NCI-H128 (cell line): ENCODE results near the gene PKIG.
A peak's percentile ranks its signal among the peaks of the same experiment; 100 is the strongest.
"Not testable (repeated sequence)": the region's sequence is repeated elsewhere in the genome, so short reads cannot be mapped to it uniquely, and the experiment has no call there.

Experiments used
- DNase-seq: peaks from one replicate; lab custom pipeline; 2025; ENCODE audit not compliant: unreplicated experiment; lab: John Stamatoyannopoulos, UW

PKIG gene

DNA sequence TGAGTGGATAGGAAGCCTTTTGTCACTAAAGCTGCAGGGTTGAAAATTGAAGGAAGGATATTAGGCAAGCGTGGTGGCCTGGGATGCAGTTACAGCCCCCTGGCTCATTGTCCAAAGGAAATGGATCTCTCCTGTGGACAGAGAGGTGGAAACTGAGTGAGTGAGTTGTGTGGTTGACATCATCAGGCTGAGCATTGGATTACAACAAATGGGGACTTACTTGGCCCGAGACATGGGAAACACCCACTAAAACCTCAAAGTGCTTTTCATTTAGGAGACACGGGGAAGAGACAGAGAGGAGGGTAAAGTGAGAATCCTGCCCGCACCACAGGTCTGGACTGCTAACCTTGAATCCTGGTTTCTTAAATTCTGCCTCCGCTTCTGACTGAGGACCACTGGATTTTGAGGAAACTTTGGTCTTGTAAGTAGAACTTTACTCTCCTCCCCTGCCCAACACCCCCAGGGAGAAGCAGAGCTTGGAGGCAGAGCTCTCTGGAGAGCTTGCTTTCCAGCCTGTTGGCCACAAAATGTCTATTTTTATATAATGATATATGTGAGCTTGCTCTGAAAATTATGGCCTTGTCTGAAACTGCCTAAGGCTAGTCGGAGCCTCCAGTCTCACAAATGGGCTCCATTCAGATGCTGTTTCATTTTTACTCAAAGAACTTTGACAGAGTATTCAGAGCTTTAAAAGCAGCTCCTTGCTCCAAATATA is at the start of gene PKIG:
Gene PKIG (plus strand): TSS at position 269 of the 715 bp plus-strand sequence. CDS start 31,978 bp downstream, outside the sequence.
- DNase-seq, result no peak

- no peak for DNase-seq
Measured at GRCh38 chr20:44532981-44533331, 49.4 kb upstream of the PKIG start.

DNA sequence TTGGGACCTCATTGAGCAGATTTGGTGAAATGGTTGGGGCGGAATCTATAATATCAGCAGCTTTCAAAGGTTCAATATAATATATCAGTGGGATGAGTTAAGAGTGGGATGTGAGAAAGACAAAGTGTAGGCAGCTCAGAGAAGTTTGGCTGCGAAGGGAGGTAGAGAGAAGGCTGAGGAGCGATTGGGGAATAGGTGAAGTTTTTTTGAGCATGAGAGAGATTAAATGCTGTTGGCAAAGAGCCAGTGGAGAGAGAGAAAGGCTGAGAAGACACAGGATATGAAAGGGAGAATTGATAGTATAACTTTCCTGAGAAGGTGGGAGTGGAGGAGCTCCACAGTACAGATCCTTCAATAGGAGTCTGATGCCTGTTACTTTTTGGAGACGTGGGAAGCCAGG is 48.5 kb upstream of the PKIG start:
- no peak for DNase-seq

- no peak for DNase-seq
Measured at GRCh38 chr20:44536175-44536574, 46.2 kb upstream of the PKIG start.

- no peak for DNase-seq
Measured at GRCh38 chr20:44537993-44538392, 44.4 kb upstream of the PKIG start.

- no peak for DNase-seq
Measured at GRCh38 chr20:44540834-44541233, 41.5 kb upstream of the PKIG start.

DNA sequence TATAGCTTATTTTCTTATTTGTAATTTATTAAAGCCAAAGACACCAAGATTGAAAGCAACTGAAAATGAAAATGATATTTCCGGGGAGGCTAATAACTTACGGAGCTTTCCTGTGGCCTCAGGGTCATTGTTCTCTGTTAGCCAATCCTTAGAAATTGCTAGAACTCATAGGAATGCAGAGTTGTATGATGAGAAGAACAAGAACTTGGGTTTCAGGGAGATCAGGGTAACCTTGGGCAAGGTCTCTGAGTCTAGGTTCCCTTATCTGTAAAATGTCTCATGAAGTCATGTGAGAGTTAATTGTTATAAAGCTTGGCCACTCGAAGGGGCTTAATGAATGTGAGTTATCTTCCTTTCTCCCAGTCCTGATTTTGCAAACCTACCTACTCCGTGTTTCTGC is 40.4 kb upstream of the PKIG start:
- no peak for DNase-seq

DNA sequence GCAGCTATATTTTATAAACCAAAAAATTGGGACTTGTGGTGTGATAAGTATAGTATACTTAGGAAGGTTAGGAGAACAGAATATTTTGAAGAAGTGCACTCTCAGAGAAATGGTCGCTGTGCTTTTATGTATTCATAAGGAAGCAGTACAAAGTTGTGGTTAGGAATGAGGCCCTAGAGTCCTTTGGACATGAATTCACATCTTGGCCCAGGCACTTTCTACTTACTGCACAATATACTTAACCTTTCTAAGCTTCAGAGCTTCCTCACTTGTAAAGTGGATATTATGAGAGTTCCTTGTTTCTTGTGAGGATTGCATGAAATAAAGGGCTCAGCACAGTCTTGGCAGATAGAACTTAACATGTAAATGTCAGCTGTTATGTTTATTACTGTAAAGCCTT is 39.5 kb upstream of the PKIG start:
- no peak for DNase-seq

- no peak for DNase-seq
Measured at GRCh38 chr20:44543358-44543757, 39.0 kb upstream of the PKIG start.

DNA sequence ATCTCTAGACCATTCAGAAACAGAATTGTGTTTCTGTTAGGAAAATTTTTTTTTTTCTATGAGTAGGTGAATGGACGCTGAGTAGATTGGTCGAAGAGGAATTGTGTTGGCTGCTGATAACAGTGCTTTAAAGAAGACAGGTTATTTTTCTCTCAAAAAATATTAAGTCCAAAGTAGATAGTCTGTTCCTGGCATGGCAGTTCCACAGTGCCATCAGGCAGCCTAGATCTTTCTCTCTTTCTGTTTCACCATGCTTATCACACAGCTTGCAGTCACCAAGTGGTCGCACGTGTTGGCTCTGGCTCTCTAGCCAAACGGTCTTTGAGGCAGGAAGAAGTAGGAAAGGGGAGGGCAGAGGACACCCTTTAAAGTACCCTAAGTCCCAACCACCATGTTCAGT is 38.1 kb upstream of the PKIG start:
- DNase-seq, result no peak

DNA sequence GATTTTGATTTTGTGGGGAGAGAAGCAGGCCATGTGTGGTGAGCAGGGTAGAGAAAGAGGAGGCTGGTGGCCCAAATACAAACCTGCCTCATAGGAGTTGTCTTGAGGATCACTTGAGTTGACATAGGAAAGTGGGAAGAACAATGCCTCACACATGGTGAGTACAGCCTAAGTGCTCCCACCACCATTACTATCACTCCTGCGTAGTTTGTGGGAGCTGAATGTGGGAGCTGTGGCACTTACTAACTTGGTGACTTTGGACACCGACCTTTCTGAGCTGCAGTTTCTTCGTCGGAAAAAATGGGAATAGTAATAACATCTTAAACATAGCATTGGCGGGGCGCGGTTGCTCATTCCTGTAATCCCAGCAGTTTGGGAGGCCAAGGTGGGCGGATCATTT is 35.0 kb upstream of the PKIG start:
- no peak for DNase-seq

- no peak for DNase-seq
Measured at GRCh38 chr20:44549123-44549522, 33.3 kb upstream of the PKIG start.

DNA sequence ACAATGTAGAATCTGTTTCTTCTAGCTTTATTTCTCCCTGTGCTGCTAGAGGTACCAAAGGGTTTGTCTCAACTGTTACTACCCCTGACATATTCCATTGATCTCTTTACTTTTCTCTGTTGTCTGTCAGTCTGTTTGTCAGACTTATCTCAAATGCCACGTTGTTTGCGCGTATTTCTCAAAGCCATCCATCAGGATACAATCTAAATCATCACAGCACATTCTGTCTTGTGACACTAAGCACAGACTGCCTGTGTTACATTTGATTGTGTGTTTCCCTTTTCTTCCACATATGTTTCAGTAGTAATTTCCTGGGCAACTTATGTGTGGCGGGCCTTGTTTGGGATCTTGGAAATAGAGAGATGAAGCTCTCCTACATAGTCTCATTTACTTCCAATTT is 30.3 kb upstream of the PKIG start:
- DNase-seq, result no peak

GRCh38 chr20:44552568-44552949 is 29.8 kb upstream of the PKIG start:
- DNase-seq, result no peak

- peak; percentile 51 for DNase-seq
Measured at GRCh38 chr20:44552950-44553908, 29.1 kb upstream of the PKIG start.

DNA sequence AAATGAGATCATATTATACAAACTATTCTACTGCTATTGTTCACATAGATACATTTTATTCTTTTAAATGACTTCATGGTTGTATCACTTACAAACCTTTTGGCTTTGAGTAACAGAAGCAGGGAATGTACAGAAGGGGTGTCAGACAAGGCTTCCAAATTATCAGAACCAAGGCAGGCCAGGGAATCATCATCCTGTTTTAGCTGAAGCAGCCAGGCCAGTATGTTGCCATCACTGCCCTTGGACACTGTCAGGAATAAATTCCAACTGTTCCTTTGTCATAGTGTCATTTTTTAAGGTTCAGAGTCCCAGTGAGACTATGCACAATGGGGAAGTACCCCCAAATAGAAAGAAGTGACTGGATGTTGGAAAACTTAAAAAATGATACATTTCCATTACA is 23.1 kb upstream of the PKIG start:
- DNase-seq, result no peak

DNA sequence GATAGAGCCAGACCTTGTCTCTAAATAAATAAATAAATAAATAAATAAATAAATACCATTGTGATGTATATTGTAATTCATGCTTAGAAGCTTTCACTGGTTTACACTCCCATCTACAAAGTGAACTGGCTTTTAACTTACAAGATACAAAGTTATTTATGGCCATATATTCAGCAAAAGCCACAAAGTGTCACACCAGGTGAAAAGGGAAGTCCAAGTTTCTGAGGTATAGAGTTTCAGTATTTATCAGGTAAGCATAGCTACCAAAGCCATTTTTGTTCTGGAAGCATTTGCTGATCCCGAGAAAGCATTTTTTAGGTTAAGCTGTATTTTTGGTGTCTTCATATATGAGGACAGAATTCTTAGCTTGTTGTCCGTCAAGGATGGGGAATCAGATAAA is 22.1 kb upstream of the PKIG start:
- DNase-seq, result no peak

GRCh38 chr20:44560818-44561217 is 21.6 kb upstream of the PKIG start:
- not testable (repeated sequence) for DNase-seq

DNA sequence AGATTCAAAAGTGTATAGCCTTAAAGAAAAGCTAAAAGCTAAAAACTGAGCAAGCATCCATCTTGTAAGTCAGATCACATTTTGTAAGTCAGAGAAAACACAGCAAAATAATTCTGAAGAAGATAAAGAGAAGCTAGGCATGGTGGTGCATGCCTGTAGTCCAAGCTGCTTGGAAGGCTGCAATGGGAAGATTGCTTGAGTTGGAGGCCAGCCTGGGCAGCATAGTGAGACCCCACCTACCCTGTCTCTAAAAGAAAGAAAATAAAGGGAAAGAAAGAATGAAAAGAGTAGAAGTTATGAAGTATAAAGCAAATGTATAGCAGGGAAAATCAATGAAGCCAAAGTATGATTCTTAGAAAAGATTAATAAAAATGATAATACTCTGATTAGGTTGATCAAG is 20.5 kb upstream of the PKIG start:
- DNase-seq, result no peak

GRCh38 chr20:44566018-44566417 is 16.4 kb upstream of the PKIG start:
- DNase-seq, result no peak

- no peak for DNase-seq
Measured at GRCh38 chr20:44566811-44567210, 15.6 kb upstream of the PKIG start.

- DNase-seq, result no peak
Measured at GRCh38 chr20:44570367-44570766, 12.0 kb upstream of the PKIG start.
